Nephron (organoid): ENCODE measurements around the gene RIOK1.

Source experiments
- H3K27ac Mint-ChIP-seq, 3 experiments: 2 replicates each; pipeline ENCODE4 v1.8.0; 2020; ENCODE audit warnings: mixed read lengths in 3 of 3, mild to moderate bottlenecking in 2 of 3, moderate library complexity in 1 of 3
- H3K27me3 Mint-ChIP-seq: 2 replicates; pipeline ENCODE4 v1.8.0; 2021; ENCODE audit warnings: low read depth, mild to moderate bottlenecking, moderate library complexity, mixed read lengths
- H3K36me3 Mint-ChIP-seq: 2 replicates; pipeline ENCODE4 v1.8.0; 2020; ENCODE audit warnings: low read depth, mixed read lengths
- H3K4me1 Mint-ChIP-seq: 2 replicates; pipeline ENCODE4 v1.8.0; 2020; ENCODE audit warnings: mixed read lengths
- H3K4me3 Mint-ChIP-seq, 3 experiments: 2 replicates each; pipeline ENCODE4 v1.8.0; 2020; ENCODE audit warnings: mild to moderate bottlenecking in 3 of 3, mixed read lengths in 3 of 3, moderate library complexity in 2 of 3
- H3K9me3 Mint-ChIP-seq: 2 replicates; pipeline ENCODE4 v1.8.0; 2020; ENCODE audit warnings: mixed read lengths
- TF ChIP-seq, protein P1 (sequence below), 3 experiments: fragments of 200-600 bp; sonication (generic); IDR thresholded peaks; one replicate each; pipeline ENCODE4 v1.5.0; 2021; ENCODE audit warnings: antibody characterized with exemption in 3 of 3; ENCODE audit not compliant: unreplicated experiment in 3 of 3

Gene RIOK1

DNA sequence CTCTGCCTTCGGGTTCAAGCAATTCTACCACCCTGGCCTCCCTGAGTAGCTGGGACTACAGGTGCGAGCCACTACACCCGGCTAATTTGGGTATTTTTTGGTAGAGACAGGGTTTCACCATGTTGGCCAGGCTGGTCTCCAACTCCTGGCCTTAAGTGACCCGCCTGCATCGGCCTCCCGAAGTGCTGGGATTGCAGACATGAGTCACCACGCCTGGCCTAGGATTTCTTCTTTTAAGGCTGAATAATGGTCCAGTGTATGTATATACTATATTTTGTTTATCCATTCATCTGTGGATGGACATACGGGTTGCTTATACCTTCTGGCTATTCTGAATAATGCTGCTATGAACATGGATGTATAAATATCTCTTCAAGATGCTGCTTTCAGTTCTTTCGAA, 17.1 kb downstream of the RIOK1 start:
- TF ChIP-seq, protein P1, sequence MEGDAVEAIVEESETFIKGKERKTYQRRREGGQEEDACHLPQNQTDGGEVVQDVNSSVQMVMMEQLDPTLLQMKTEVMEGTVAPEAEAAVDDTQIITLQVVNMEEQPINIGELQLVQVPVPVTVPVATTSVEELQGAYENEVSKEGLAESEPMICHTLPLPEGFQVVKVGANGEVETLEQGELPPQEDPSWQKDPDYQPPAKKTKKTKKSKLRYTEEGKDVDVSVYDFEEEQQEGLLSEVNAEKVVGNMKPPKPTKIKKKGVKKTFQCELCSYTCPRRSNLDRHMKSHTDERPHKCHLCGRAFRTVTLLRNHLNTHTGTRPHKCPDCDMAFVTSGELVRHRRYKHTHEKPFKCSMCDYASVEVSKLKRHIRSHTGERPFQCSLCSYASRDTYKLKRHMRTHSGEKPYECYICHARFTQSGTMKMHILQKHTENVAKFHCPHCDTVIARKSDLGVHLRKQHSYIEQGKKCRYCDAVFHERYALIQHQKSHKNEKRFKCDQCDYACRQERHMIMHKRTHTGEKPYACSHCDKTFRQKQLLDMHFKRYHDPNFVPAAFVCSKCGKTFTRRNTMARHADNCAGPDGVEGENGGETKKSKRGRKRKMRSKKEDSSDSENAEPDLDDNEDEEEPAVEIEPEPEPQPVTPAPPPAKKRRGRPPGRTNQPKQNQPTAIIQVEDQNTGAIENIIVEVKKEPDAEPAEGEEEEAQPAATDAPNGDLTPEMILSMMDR (IDR thresholded peaks at IDR 0.05; ENCODE audit: unreplicated experiment in 3 of 3), result no peak
- Mint-ChIP-seq H3K4me1 (no peaks in the 10 kb centered on the region), H3K27me3 (no peaks in the 10 kb centered on the region), H3K4me3 (no peak overlapping the region), H3K9me3 (no peaks in the 10 kb centered on the region), H3K27ac (no peak overlapping the region), H3K36me3 (peaks cover 72% of the 10 kb centered on the region)

GRCh38 chr6:7409740-7410139, 20.1 kb downstream of the RIOK1 start:
- TF ChIP-seq, protein P1 (IDR thresholded peaks at IDR 0.05; ENCODE audit: unreplicated experiment in 3 of 3), result no peak
- no peak overlapping the region for H3K4me3 Mint-ChIP-seq
- H3K27ac Mint-ChIP-seq, result no peak overlapping the region
- H3K27me3 Mint-ChIP-seq, result no peaks in the 10 kb centered on the region
- no peaks in the 10 kb centered on the region for H3K4me1 Mint-ChIP-seq
- H3K36me3 Mint-ChIP-seq, result peaks cover 66% of the 10 kb centered on the region
- no peaks in the 10 kb centered on the region for H3K9me3 Mint-ChIP-seq

GRCh38 chr6:7410851-7411250, 21.2 kb downstream of the RIOK1 start:
- TF ChIP-seq, protein P1 (IDR thresholded peaks at IDR 0.05; ENCODE audit: unreplicated experiment in 3 of 3), result no peak
- no peak overlapping the region for H3K4me3 Mint-ChIP-seq

DNA sequence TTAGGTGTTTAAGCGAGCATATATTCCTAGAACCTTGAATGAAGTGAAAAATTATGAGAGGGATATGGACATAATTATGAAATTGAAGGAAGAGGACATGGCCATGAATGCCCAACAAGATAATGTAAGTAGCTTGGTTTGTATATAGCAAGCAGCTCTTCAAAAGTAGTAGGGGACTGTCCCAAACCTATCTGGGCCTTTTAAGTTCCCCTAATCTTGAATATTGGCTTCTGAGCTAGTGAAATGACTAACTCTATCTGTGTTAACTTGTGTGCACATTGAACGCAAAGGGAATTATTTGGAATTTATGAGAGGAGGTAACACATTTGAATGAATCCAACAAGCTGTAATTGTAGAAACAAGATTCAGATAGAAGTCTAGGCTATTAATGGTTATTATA, 21.7 kb downstream of the RIOK1 start:
- TF ChIP-seq, protein P1 (IDR thresholded peaks at IDR 0.05; ENCODE audit: unreplicated experiment in 3 of 3), result no peak
- H3K4me1 Mint-ChIP-seq, result no peaks in the 10 kb centered on the region
- no peak overlapping the region for H3K4me3 Mint-ChIP-seq
- H3K27me3 Mint-ChIP-seq, result no peaks in the 10 kb centered on the region
- H3K36me3 Mint-ChIP-seq, result peaks cover 59% of the 10 kb centered on the region
- H3K27ac Mint-ChIP-seq, result no peak overlapping the region
- H3K9me3 Mint-ChIP-seq, result no peaks in the 10 kb centered on the region

More at GRCh38 chr6:7410851-7411250, 21.2 kb downstream of the RIOK1 start:
- no peak overlapping the region for H3K27ac Mint-ChIP-seq
- H3K4me1 Mint-ChIP-seq, result no peaks in the 10 kb centered on the region
- no peaks in the 10 kb centered on the region for H3K27me3 Mint-ChIP-seq
- peaks cover 64% of the 10 kb centered on the region for H3K36me3 Mint-ChIP-seq
- H3K9me3 Mint-ChIP-seq, result no peaks in the 10 kb centered on the region

GRCh38 chr6:7413151-7413823, 23.7 kb downstream of the RIOK1 start:
- peaks cover 57% of the 10 kb centered on the region for H3K36me3 Mint-ChIP-seq

More at GRCh38 chr6:7413151-7413823, 23.7 kb downstream of the RIOK1 start:
- Mint-ChIP-seq H3K4me1 (peaks cover 1% of the 10 kb centered on the region), H3K4me3 (no peak overlapping the region), H3K27me3 (no peaks in the 10 kb centered on the region), H3K27ac (peak overlapping the region in 2 of 3 experiments; percentile 39 to 70), H3K9me3 (no peaks in the 10 kb centered on the region)
- TF ChIP-seq, protein P1 (IDR thresholded peaks at IDR 0.05; ENCODE audit: unreplicated experiment in 3 of 3), result no peak
